Effector CD4-positive, alpha-beta T cell (primary cell): ENCODE results near the gene SASH3.

Source experiments
- DNase-seq: peaks from one replicate; pipeline ENCODE4 v3.0.0-alpha.2; 2020

SASH3 gene

DNA sequence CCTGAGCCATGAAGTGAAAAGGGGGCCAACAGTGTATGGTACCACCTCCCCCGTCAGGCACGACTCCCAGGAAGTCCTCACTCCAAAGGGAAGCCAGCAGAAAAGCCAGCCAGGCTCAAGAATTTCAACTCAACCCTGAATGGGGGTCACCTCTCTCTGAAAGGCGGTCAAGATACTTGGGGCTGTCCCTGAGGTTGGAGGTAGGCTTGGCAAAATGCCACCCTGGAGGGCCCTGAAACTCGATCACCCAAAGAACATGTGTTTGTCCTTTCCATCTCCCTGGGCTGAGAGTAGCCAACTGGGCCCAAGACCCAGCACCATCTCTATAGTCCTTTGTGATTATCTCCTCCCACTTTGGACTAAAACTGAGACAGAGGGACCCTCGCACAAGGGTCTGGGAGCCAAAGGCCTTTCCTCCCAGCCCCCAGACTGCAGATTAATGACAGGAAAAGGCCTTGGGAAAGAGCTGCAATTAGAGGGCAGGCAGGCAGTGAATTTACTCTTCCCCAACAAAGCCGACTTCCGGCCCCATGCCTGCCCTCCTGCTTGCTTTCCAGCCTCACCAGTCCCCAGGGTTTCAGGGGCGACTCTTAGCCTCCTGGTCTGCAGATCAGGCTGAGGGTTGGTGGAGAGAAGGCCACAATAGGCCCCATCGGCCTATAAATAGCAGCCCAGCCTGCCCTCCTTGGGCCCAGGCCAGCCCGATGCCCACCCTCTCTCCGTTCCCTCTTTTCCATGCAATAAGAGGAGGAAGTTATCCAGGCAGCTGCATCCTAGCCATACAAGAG, 5.6 kb downstream of the SASH3 start:
- DNase-seq, result no peak

DNA sequence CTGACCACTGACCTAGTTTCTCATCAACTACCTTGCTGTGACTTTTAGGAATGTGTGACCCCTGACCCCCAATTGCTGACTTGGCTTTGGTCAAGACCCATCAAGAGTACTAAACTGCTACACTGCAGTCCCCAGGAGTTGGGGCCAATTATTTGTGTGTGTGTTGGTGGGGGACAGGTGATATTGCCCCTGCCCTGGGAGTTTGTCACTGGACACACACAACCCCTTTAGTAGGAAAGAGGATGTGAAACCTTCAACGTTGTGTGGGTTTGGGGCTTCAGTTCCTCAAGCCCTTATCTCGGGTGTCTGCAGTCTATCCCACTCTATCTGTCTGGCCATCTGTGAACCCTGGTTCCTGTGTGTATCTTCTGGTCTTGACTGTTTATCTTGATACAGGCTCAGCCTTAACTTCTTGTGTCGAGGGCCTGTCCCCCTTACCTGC, 6.5 kb downstream of the SASH3 start:
- DNase-seq, result no peak

DNA sequence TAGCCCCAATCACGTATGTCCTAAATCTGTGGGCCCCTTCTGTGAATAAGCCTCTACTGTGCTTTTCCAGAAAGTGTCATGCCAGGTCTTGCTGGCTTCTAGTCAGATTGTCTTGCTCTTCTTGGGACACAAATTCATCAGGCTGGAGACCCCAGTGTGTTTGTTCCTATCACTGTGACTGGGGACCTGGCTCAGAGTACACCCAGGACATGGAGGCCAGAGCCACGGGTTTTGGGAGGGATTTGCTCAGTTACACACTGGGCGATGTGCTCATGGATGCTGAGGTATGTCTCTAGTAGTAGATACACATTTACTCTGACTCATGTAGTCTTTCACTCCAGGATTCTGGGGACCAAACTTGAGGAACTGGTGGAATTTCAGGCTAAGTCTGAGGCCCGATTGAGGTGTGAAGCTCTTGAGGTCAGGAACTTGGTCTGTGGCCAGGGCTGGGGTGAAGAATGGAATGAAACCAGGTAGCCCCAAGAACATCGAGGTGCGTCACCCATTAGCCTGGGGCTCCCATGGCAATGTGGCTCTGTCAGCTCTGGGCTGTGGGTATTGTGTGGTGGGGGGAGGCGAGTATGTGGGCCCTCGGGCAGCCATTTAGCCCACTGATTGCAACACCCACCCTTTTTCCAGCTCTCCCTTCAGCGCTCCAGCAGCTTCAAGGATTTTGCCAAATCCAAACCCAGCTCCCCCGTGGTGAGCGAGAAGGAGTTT, 7.7 kb downstream of the SASH3 start:
- no peak for DNase-seq

DNA sequence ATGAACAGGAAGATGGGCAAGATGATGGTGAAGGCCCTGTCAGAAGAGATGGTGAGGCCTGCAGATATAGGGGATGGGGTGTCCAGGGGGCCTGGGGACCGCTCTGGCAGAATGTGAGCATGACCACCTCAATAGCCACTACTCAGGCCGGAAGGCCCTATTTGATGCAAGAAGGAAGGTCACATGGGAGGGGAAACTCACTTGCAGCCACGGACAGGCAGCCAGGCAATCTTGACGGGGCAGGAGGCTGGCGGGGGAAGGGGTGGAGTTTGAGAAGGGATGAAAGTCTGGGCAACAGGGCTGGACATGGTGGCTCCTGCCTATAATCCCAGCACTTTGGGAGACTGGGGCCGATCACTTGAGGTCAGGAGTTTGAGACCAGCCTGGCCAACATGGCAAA, 8.8 kb downstream of the SASH3 start:
- no peak for DNase-seq

DNA sequence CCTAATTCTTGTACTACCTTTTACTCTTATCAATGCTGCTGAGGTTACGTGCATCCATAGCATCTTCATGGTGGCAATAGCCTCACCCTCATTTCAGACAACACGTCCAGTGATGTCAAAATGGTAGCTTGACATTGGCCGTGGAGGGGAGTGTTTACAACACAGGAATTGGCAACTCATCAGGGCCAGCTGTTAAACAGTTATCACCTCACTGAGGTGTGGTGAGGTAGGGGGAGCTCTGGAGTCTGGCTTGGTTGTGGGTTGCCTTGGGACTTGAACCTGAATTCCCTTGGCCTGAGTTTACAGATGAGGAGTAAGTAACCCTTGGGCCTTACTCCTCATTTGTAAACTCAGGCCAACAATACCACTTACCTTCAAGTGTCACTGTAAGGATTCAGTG, 10.4 kb downstream of the SASH3 start:
- no peak for DNase-seq

DNA sequence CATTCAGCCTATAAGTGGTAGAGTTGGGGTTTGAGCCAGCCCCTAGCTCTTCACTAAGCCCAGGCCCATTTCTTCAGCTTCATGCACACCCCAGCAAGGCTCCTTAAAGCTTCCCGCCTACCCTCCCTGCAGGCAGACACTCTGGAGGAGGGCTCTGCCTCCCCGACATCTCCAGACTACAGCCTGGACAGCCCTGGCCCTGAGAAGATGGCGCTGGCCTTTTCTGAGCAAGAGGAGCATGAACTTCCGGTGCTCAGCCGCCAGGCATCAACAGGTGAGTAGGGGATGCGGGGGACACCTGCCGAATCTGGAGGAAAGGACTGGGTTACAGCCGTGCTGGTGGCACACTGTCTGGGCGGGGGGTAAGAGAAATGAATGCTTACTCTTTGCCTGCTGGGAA, 11.1 kb downstream of the SASH3 start:
- DNase-seq, result no peak

- no peak for DNase-seq
Observed at GRCh38 chrX:129791336-129791735, 11.6 kb downstream of the SASH3 start.

DNA sequence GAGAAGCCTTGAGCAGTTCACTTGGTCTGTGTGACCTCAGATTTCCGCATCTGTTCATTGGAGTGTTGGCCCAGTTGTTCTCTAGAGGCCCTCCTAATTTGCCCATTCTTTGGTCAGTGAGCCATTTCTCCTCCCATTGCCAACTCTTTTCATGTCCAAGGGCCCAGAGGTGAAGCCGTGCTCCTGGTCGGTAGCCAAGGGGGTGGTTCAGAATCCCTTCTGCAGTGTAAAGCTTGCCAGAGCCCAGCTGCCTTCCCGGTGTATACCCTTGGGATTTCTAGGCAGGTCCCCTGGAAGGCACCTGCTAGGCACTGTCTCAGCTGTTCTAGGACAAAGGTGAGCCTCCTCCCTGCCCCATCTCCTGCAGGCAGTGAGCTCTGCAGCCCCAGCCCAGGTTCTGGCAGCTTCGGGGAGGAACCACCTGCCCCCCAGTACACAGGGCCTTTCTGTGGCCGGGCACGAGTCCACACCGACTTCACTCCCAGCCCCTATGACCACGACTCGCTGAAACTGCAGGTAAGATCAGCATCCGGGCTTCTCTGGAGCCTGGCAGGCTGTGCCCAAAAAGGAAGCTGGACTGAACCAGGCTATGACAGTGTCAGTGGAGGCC, 12.3 kb downstream of the SASH3 start:
- DNase-seq, result no peak

DNA sequence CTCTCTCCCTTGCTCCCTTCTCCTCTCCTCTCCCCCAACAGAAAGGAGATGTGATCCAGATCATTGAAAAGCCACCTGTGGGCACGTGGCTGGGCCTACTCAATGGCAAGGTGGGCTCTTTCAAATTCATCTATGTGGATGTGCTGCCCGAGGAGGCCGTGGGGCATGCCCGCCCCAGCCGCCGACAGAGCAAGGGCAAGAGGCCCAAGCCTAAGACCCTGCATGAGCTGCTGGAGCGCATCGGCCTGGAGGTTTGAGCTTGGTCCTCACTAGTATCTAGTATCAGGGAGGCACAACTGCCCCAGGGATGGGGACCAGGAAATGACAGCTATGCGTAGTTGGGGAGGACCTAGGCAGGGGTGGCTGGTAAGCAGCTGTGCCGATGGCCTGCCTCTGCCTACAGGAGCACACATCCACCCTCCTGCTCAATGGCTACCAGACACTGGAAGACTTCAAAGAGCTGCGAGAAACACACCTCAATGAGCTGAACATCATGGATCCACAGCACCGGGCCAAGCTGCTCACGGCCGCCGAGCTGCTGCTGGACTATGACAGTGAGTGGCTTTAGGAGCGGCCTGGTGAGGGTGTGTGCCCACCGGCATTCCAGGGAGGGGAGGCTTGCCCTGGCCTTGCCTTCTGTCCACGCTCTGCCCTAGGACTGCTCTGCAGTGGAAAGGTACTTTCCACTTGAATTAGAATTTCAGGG, 13.0 kb downstream of the SASH3 start:
- DNase-seq, result no peak

GRCh38 chrX:129793604-129794191, 13.9 kb downstream of the SASH3 start:
- no peak for DNase-seq

DNA sequence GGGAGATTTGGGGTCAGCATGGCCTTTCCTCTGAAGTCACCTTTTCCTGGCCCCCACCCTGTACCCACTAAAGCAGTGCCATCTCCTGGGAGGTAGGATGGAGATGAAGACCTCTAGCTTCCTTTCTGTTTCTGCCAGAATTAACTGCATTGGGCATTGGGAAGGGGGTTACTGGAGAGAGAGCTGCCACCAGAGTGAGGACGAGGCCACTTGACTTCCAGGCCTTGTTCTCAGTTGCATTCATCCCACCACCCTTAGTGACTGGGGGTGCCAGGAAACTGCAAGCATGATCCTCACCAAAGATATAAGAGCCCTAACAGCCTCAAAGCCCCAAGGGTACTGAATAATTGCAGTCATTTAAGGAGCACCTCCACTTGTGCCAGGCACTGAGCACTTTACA, 15.8 kb downstream of the SASH3 start:
- DNase-seq, result no peak

GRCh38 chrX:129797251-129797906, 17.6 kb downstream of the SASH3 start:
- DNase-seq, result no peak

- DNase-seq, result no peak
Observed at GRCh38 chrX:129798456-129798855, 18.7 kb downstream of the SASH3 start.

GRCh38 chrX:129798888-129799287, 19.1 kb downstream of the SASH3 start:
- DNase-seq, result no peak

DNA sequence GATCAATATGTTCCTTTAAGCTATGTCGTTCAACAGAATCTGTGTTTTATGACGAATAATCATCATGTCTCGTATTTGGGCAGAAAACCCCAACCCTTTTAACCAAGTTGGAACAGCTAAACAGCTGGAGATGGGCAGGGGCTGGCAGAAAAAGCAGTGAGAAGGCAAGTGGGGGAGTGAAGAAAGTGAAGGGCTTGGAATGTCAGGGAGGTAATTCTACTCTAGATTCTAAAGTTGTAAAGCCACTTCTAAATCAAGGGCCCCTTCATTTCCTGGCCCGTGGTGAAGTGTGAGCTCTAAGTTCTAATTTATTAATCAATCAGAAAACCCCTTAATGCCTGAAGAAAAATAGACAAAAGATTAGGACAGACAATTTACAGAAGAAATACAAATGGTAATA, 20.4 kb downstream of the SASH3 start:
- no peak for DNase-seq

- no peak for DNase-seq
Observed at GRCh38 chrX:129802863-129803262, 23.1 kb downstream of the SASH3 start.

GRCh38 chrX:129804806-129805205, 25.1 kb downstream of the SASH3 start:
- DNase-seq, result no peak

DNA sequence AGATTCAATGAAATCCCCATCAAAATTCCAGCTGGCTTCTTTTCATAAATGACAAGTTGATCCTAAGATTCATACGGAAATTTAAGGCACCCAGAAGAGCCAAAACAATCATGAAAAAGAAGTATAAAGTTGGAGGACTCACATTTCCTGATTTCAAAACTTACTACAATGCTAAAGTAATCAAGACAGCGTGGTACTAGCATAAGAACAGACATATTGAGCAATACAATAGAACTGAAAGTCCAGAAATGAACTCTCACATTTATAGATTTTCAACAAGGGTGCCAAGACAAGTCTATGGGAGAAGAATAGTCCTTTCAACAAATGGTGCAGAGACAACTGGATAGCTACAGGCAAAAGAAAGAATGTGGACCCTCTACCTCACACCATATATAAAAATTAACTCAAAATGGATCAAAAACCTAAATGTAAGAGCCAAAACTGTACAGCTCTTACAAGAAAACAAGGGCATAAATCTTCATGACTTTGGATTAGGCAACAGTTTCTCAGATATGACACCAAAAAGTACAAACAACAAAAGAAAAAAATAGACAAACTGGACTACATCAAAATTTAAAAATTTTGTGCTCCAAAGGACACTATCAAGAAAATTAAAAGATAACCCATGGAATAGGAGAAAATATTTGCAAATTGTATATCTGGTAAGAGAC, 28.5 kb downstream of the SASH3 start:
- no peak for DNase-seq

GRCh38 chrX:129808829-129809796, 29.4 kb downstream of the SASH3 start:
- no peak for DNase-seq

DNA sequence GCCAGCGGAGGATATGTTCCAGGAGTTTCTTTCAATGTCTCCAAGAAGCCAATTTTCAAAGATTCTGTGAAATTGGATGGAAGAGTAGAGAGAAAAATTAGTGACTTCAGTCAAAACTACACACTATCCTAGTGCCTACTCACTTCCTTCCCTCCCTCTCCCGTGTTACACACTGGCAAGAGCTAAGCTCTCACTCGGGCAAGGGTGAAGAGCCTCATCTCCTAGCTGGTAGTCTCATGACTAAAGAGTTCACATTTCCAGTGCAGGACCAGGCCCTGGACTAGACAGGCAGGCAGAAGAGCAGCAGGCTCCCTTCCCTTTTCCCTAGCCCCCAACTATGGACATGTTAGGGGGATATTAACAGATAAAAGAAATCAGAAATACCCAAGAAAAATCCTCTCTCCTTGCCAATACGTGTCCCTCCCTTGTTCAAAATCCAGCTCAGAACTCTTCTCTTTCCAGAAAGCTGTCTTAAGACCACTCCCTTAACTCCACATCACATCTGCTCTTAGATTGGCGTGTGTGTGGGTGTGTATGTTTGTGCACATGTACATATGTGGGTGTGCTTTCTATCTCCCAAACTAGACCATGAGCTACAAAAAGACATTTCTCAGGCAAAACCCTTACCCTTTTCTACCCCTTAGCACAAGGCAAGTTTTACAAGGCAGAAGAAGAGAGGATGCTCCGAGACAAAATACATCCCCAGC, 34.1 kb downstream of the SASH3 start:
- DNase-seq, result no peak
